ENCODE results near the gene ST7. TPM values are rescaled to one million over a fixed set of nuclear protein-coding genes. Genes with fewer than 3 reads are reported as not detected.

Gene ST7
- total RNA-seq, 2 experiments from 2014 or later, result 5.9 to 9.2 TPM

DNA sequence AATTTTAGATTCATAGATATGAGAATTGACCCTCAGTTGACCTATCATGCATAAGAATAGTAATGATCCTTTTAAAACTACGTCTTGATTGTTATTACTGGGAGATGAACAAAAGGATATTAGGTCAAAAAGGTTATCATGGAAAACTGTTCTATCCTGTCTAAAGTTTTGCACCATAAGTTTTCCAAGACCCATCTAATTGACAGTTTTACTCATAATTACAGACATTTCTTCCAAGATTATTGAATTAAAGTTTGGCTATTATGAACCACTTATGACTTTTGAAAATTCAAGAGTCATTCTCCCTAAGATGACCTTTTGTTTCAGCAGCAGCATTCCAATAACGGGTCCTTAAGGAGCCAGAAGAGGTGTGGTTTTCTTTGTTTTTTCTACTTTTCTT is 225.3 kb downstream of the ST7 start:
- Mint-ChIP-seq H3K4me3 (no peak overlapping the region), H3K27me3 (no peaks in the 10 kb centered on the region), H3K4me1 (ENCODE audit: low read depth) (no peaks in the 10 kb centered on the region), H3K36me3 (ENCODE audit: low read depth) (no peaks in the 10 kb centered on the region), H3K9me3 (no peaks in the 10 kb centered on the region), H3K27ac (no peak overlapping the region)
- no peak for DNase-seq
- POLR2A ChIA-PET, result no interaction called here
- intact Hi-C loops (cut with micrococcal nuclease), result no loop called here
- TF ChIP-seq, protein P1, sequence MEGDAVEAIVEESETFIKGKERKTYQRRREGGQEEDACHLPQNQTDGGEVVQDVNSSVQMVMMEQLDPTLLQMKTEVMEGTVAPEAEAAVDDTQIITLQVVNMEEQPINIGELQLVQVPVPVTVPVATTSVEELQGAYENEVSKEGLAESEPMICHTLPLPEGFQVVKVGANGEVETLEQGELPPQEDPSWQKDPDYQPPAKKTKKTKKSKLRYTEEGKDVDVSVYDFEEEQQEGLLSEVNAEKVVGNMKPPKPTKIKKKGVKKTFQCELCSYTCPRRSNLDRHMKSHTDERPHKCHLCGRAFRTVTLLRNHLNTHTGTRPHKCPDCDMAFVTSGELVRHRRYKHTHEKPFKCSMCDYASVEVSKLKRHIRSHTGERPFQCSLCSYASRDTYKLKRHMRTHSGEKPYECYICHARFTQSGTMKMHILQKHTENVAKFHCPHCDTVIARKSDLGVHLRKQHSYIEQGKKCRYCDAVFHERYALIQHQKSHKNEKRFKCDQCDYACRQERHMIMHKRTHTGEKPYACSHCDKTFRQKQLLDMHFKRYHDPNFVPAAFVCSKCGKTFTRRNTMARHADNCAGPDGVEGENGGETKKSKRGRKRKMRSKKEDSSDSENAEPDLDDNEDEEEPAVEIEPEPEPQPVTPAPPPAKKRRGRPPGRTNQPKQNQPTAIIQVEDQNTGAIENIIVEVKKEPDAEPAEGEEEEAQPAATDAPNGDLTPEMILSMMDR (IDR thresholded peaks at IDR 0.05), result no peak
- ATAC-seq, result no peak
- CTCF ChIA-PET, result no interaction called here

DNA sequence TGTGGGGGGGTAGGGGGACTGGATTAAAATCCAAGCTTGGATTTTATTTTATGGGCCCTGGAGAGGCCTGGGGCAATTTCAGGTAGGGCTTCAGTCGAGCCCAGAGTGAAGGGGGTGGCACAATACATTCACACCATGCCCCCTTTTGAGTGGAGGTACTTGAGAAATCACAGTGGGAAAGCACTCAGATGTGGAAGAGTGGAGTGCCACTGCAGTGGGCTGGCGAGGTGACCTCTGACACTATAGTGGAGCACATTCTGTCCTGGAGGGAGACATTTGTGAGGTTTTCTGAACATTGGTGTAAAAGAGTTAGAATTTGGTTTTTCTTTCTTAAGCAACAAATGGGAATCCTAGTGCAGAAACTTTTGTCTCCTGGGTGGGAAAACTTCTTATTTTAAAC is 226.4 kb downstream of the ST7 start:
- intact Hi-C loops (cut with micrococcal nuclease), result no loop called here
- no peak for DNase-seq
- CTCF ChIA-PET, result no interaction called here
- TF ChIP-seq, protein P1 (IDR thresholded peaks at IDR 0.05), result no peak
- no peak for ATAC-seq
- POLR2A ChIA-PET, result no interaction called here
- Mint-ChIP-seq H3K4me3 (no peak overlapping the region), H3K36me3 (ENCODE audit: low read depth) (no peaks in the 10 kb centered on the region), H3K4me1 (ENCODE audit: low read depth) (no peaks in the 10 kb centered on the region), H3K9me3 (no peaks in the 10 kb centered on the region), H3K27ac (no peak overlapping the region), H3K27me3 (no peaks in the 10 kb centered on the region)

DNA sequence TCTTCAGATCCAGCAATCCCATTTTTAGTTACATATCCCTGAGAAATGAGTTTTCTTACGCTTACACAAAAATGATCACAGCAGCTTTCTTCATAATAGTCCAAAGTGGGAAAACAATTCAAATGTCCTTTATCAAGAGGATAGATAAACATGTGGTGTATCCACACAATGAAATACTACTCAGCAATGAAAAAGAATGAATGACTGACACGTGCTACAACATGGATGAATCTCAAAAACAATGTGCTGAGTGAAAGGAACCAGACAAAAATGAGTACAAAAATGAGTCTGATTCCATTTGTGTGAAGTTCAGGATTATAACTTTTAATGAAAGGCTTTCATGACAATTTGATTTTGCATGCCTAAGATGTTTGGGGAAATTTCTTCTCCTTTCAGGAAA is 230.4 kb downstream of the ST7 start:
- H3K4me1 Mint-ChIP-seq (ENCODE audit: low read depth), result no peaks in the 10 kb centered on the region
- POLR2A ChIA-PET, result no interaction called here
- no peak overlapping the region for H3K4me3 Mint-ChIP-seq
- no peaks in the 10 kb centered on the region for H3K9me3 Mint-ChIP-seq
- CTCF ChIA-PET, result no interaction called here
- no peak for ATAC-seq
- DNase-seq, result no peak
- H3K27ac Mint-ChIP-seq, result no peak overlapping the region
- H3K27me3 Mint-ChIP-seq, result no peaks in the 10 kb centered on the region
- no peaks in the 10 kb centered on the region for H3K36me3 Mint-ChIP-seq (ENCODE audit: low read depth)
- TF ChIP-seq, protein P1 (IDR thresholded peaks at IDR 0.05), result no peak
- intact Hi-C loops (cut with micrococcal nuclease), result no loop called here

DNA sequence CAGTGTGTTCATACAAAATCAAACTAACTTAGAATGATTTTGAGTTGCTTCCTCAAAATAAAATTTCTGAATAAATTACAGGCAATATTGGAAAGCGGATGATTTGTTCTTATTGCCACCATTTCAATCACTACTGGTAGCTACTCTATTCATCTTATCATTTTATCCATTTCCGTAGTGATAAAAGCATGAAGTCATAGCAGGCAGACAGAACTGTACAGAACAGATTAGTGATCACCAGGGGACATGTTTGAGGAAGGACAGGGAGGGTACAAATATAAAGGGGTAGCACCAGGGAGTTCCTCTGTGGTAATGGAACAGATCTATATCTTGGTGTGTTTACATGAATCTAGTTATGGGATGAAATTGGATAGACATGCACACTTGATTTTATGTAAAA is 231.1 kb downstream of the ST7 start:
- POLR2A ChIA-PET, result no interaction called here
- ATAC-seq (no peak), DNase-seq (no peak)
- TF ChIP-seq, protein P1 (IDR thresholded peaks at IDR 0.05), result no peak
- Mint-ChIP-seq H3K27ac (no peak overlapping the region), H3K4me3 (no peak overlapping the region), H3K27me3 (no peaks in the 10 kb centered on the region), H3K9me3 (no peaks in the 10 kb centered on the region), H3K36me3 (ENCODE audit: low read depth) (no peaks in the 10 kb centered on the region), H3K4me1 (ENCODE audit: low read depth) (no peaks in the 10 kb centered on the region)
- intact Hi-C loops (cut with micrococcal nuclease), result no loop called here
- CTCF ChIA-PET, result no interaction called here

DNA sequence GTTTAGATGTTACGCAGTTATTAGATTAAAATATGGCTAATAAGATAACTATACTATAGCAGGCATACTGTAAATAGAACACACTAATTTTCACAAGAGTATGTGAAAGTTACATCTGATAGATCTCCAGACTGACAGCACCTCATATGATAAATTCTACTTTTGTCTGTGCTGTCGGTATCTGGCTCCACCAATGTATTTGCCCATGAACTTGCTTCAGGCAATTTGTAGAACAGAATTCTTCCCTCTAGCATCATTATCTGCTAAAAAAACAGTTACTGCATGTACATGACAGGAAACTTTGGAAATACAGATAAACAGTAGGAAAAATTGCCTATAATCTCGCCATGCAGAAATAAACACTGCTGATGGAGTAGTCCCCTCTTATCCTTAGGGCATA is 231.8 kb downstream of the ST7 start:
- DNase-seq, result no peak
- ATAC-seq, result no peak
- Mint-ChIP-seq H3K27me3 (no peaks in the 10 kb centered on the region), H3K9me3 (no peaks in the 10 kb centered on the region), H3K4me3 (no peak overlapping the region), H3K4me1 (ENCODE audit: low read depth) (no peaks in the 10 kb centered on the region), H3K36me3 (ENCODE audit: low read depth) (no peaks in the 10 kb centered on the region), H3K27ac (no peak overlapping the region)
- POLR2A ChIA-PET, result no interaction called here
- TF ChIP-seq, protein P1 (IDR thresholded peaks at IDR 0.05), result no peak
- CTCF ChIA-PET, result no interaction called here
- intact Hi-C loops (cut with micrococcal nuclease), result no loop called here
